Endothelial cell of umbilical vein (primary cell): ENCODE measurements around the gene SHROOM2. TPM values are rescaled to one million over a fixed set of nuclear protein-coding genes. Genes with fewer than 3 reads are reported as not detected.

Experiments
- BruUV-seq: library from RNA; stranded (reverse); fragments of 400-500 nt; replicated peaks from 2 replicates; lab custom pipeline; 2021; lab: Mats Ljungman, UMichigan
- CTCF ChIA-PET: fragments of 300-600, 350-600 bp; sonication (Branson Sonifier 250); formaldehyde crosslinking; loops from one replicate; lab custom pipeline; 2021; ENCODE audit warnings: antibody characterized with exemption, inconsistent platforms; lab: Charles Lee
- POLR2A ChIA-PET: fragments of 300-600, 350-600 bp; sonication (Branson Sonifier 250); formaldehyde crosslinking; loops from one replicate; lab custom pipeline; 2021; ENCODE audit warnings: antibody characterized with exemption, inconsistent platforms; lab: Charles Lee
- DNase-seq: peaks from one replicate; pipeline ENCODE4 v3.0.0-alpha.2; 2011; ENCODE audit warnings: low read depth, low spot score
- FAIRE-seq: peaks from 2 replicates; lab custom pipeline; 2011; peaks lifted over from hg19 to GRCh38; lab: Jason Lieb, UNC
- H2AFZ ChIP-seq: 2 replicates; pipeline ENCODE4 v1.6.0; 2012; ENCODE audit warnings: low read depth, low read length, control low read depth, inconsistent platforms
- H3K27ac ChIP-seq: 2 replicates; pipeline ENCODE4 v1.5.1; 2011; ENCODE audit warnings: low read depth, mild to moderate bottlenecking, control low read depth, low read length, moderate library complexity; ENCODE audit not compliant: insufficient read depth
- H3K27me3 ChIP-seq, 2 experiments: 2 replicates each; pipeline versions ENCODE4 v1.6.0 to v1.6.1; 2011; ENCODE audit warnings: low read length in 2 of 2, mixed read lengths in 1 of 2; ENCODE audit not compliant: control insufficient read depth in 2 of 2, insufficient read depth in 2 of 2
- H3K36me3 ChIP-seq, 2 experiments: 2 replicates in 1 of 2; 3 replicates in 1 of 2; pipeline ENCODE4 v1.5.1; 2011; ENCODE audit warnings: low read length in 2 of 2, mild to moderate bottlenecking in 1 of 2, moderate library complexity in 1 of 2; ENCODE audit not compliant: control insufficient read depth in 2 of 2, insufficient read depth in 2 of 2; ENCODE audit errors: extremely low read depth in 1 of 2
- H3K4me1 ChIP-seq: 3 replicates; pipeline ENCODE4 v1.5.1; 2011; ENCODE audit warnings: mild to moderate bottlenecking, low read length; ENCODE audit not compliant: control insufficient read depth, insufficient read depth; ENCODE audit errors: extremely low read depth
- H3K4me2 ChIP-seq: 2 replicates; pipeline ENCODE4 v1.6.1; 2011; ENCODE audit warnings: low read length, control low read depth, mixed read lengths; ENCODE audit not compliant: insufficient read depth
- H3K4me3 ChIP-seq, 3 experiments: fragments of 200-600 bp in 1 of 3; sonication (generic), shearing (Covaris generic) in 1 of 3; replicated peaks in 1 of 3; 2 replicates each; pipeline ENCODE4 v1.5.1; 2011 to 2016; ENCODE audit warnings: control low read depth in 3 of 3, low read length in 3 of 3, mild to moderate bottlenecking in 2 of 3, inconsistent platforms in 1 of 3, low read depth in 1 of 3, moderate library complexity in 1 of 3; ENCODE audit not compliant: insufficient read depth in 1 of 3
- H3K79me2 ChIP-seq: 2 replicates; pipeline ENCODE4 v1.6.0; 2012; ENCODE audit warnings: low read length, inconsistent platforms; ENCODE audit not compliant: control insufficient read depth, insufficient read depth
- H3K9ac ChIP-seq: replicated peaks from 2 replicates; pipeline ENCODE3; 2011; ENCODE audit warnings: low read length, control low read depth; ENCODE audit not compliant: insufficient read depth; ENCODE audit errors: extremely low read depth
- H3K9me1 ChIP-seq: replicated peaks from 3 replicates; pipeline ENCODE4 v1.6.0; 2011; ENCODE audit warnings: mild to moderate bottlenecking, low read length; ENCODE audit not compliant: control insufficient read depth, insufficient read depth; ENCODE audit errors: extremely low read depth
- H3K9me3 ChIP-seq: replicated peaks from 2 replicates; pipeline ENCODE4 v1.5.1; 2012; ENCODE audit warnings: low read length, inconsistent platforms; ENCODE audit not compliant: control insufficient read depth, insufficient read depth
- H4K20me1 ChIP-seq: replicated peaks from 2 replicates; pipeline ENCODE3; 2011; ENCODE audit warnings: mild to moderate bottlenecking, low read length; ENCODE audit not compliant: control insufficient read depth, insufficient read depth; ENCODE audit errors: extremely low read depth
- EZH2 ChIP-seq: IDR thresholded peaks from 2 replicates; pipeline ENCODE4 v1.6.1; 2012; ENCODE audit warnings: borderline replicate concordance, low read depth, mild to moderate bottlenecking, moderate library complexity, low read length, inconsistent platforms; ENCODE audit not compliant: severe bottlenecking
- FOS ChIP-seq: IDR thresholded peaks from 2 replicates; pipeline ENCODE4 v1.6.1; 2011; ENCODE audit warnings: mild to moderate bottlenecking, low read length, moderate library complexity, borderline replicate concordance; ENCODE audit not compliant: insufficient read depth
- GATA2 ChIP-seq: IDR thresholded peaks from 2 replicates; pipeline ENCODE4 v1.7.0; 2011; ENCODE audit warnings: low read depth, mild to moderate bottlenecking, moderate library complexity, mixed read lengths, low read length; ENCODE audit not compliant: insufficient read length, insufficient read depth
- JUN ChIP-seq: IDR thresholded peaks from 2 replicates; pipeline ENCODE4 v1.6.1; 2011; ENCODE audit warnings: borderline replicate concordance, low read depth; ENCODE audit not compliant: insufficient read length, insufficient read depth
- MYC ChIP-seq: IDR thresholded peaks from one replicate; pipeline ENCODE4 v1.6.1; 2011; ENCODE audit warnings: mild to moderate bottlenecking, low read depth, low read length
- POLR2A ChIP-seq: IDR thresholded peaks from 2 replicates; pipeline ENCODE4 v1.6.1; 2012; ENCODE audit warnings: low read depth, mild to moderate bottlenecking, control low read depth, low read length
- POLR2AphosphoS5 ChIP-seq: IDR thresholded peaks from 2 replicates; pipeline ENCODE4 v1.6.1; 2012; ENCODE audit warnings: low read depth, mild to moderate bottlenecking, control low read depth, low read length, moderate library complexity; ENCODE audit not compliant: insufficient read depth
- dilution Hi-C: fragments of 300-500 bp; cut with MboI; formaldehyde crosslinking; loops from one replicate; pipeline ENCODE4 v1.15.0; 2019; ENCODE audit warnings: low sequenced_read_pairs; ENCODE audit not compliant: extremely low pct_ligation_motif_present
- intact Hi-C: fragments of 100-400 bp; cut with micrococcal nuclease; formaldehyde crosslinking; loops from one replicate; pipeline ENCODE4 v1.10.0; 2022
- polyA plus RNA-seq, 4 experiments: library from polyadenylated mRNA; depleted of rRNA in 3 of 4; stranded (reverse) in 3 of 4; unstranded in 1 of 4; fragments of >200 nt; gene quantifications; 2 replicates each; pipeline versions ENCODE4 v1.2.1 to v1.2.3, GENCODE V29; 2011 to 2012; ENCODE audit warnings: missing spikeins in 1 of 4
- total RNA-seq: library from RNA; stranded (reverse); gene quantifications from 2 replicates; pipeline ENCODE4 v1.2.3, GENCODE V29; 2021
- TF ChIP-seq, protein P1 (sequence below): IDR thresholded peaks from 2 replicates; pipeline ENCODE4 v1.6.1; 2011; ENCODE audit not compliant: insufficient read depth, insufficient read length
- TF ChIP-seq, protein P2 (sequence below), 2 donors: IDR thresholded peaks; 1 replicate in 1 of 2; 2 replicates in 1 of 2; pipeline ENCODE4 v1.5.1; 2011; ENCODE audit warnings: low read length in 2 of 2, mild to moderate bottlenecking in 2 of 2, moderate library complexity in 2 of 2, control low read depth in 1 of 2, inconsistent platforms in 1 of 2, low read depth in 1 of 2; ENCODE audit not compliant: insufficient read depth in 1 of 2; ENCODE audit errors: extremely low read depth in 1 of 2

The SHROOM2 gene
- total and polyA plus RNA-seq, 2 donors (not counting 3 experiments of a cell fraction or from before 2014, with no cell fraction given) = 3.7 to 11.8 TPM

DNA sequence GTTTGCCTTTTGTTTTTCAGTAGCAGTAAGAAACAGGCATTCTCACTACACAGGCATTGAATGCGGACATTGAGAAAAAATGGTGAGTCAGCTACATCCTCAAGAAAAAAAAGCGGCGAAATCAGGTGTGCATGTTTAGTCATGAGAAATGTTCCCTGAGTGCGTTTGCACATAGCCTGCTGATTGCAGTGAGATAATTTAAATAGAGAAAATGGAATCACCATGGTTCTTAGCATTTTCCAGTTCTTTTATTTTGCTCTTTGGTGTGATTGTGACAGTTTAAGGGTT is 126.9 kb downstream of the SHROOM2 start:
- no peak overlapping the region for H2AFZ ChIP-seq

DNA sequence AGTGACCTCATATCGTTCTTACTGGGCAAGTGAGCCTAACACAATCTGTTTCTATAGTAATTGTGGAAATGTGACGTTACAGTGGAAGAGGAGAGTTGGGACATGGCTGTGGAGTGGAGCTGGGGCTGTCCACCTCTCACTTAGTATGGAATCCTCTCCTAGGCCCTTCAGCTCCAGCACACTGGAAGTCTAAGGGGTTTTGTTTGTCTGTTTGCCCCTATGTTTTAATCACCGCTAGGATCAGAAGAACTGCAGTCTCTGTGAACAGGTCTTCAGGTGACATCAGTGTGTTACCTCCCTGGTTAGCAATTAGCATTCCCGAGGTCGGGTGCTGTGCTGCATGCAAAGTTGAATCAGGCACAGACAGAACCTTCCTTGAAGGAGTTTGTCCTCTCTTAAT is 131.6 kb downstream of the SHROOM2 start:
- no peak overlapping the region for H3K27ac ChIP-seq
- ChIA-PET POLR2A (no interaction called here), CTCF (no interaction called here)
- H3K27me3 ChIP-seq = no peaks in the 10 kb centered on the region
- no peak overlapping the region for H2AFZ ChIP-seq
- H3K4me1 ChIP-seq = peaks cover 7% of the 10 kb centered on the region
- no peaks in the 10 kb centered on the region for H3K9me3 ChIP-seq
- H3K9ac ChIP-seq = no peak overlapping the region
- no peak overlapping the region for H3K4me2 ChIP-seq
- dilution Hi-C loops = no loop called here
- no peak for TF ChIP-seq POLR2A
- TF ChIP-seq MYC = no peak
- no peak for TF ChIP-seq GATA2
- TF ChIP-seq JUN = no peak
- TF ChIP-seq, protein P1, sequence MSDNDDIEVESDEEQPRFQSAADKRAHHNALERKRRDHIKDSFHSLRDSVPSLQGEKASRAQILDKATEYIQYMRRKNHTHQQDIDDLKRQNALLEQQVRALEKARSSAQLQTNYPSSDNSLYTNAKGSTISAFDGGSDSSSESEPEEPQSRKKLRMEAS = no peak
- no peak for TF ChIP-seq FOS
- no peak for TF ChIP-seq EZH2
- TF ChIP-seq POLR2AphosphoS5 = no peak
- TF ChIP-seq, protein P2, sequence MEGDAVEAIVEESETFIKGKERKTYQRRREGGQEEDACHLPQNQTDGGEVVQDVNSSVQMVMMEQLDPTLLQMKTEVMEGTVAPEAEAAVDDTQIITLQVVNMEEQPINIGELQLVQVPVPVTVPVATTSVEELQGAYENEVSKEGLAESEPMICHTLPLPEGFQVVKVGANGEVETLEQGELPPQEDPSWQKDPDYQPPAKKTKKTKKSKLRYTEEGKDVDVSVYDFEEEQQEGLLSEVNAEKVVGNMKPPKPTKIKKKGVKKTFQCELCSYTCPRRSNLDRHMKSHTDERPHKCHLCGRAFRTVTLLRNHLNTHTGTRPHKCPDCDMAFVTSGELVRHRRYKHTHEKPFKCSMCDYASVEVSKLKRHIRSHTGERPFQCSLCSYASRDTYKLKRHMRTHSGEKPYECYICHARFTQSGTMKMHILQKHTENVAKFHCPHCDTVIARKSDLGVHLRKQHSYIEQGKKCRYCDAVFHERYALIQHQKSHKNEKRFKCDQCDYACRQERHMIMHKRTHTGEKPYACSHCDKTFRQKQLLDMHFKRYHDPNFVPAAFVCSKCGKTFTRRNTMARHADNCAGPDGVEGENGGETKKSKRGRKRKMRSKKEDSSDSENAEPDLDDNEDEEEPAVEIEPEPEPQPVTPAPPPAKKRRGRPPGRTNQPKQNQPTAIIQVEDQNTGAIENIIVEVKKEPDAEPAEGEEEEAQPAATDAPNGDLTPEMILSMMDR (IDR thresholded peaks at IDR 0.05; ENCODE audit: extremely low read depth in 1 of 2, insufficient read depth in 1 of 2, low read depth in 1 of 2, low read length in 2 of 2) = no peak
- no peak for FAIRE-seq
- H3K4me3 ChIP-seq = no peak overlapping the region
- no peaks in the 10 kb centered on the region for H3K36me3 ChIP-seq
- BruUV-seq = no TSS peak
- no peaks in the 10 kb centered on the region for H3K79me2 ChIP-seq
- H4K20me1 ChIP-seq = no peaks in the 10 kb centered on the region
- no peaks in the 10 kb centered on the region for H3K9me1 ChIP-seq
- intact Hi-C loops = no loop called here
- DNase-seq = no peak

More for the DNA sequence above, 126.9 kb downstream of the SHROOM2 start:
- Histone ChIP-seq H3K4me1 (peaks cover 7% of the 10 kb centered on the region), H4K20me1 (no peaks in the 10 kb centered on the region), H3K9me3 (no peaks in the 10 kb centered on the region), H3K4me3 (no peak overlapping the region), H3K4me2 (no peak overlapping the region), H3K27me3 (no peaks in the 10 kb centered on the region), H3K36me3 (no peaks in the 10 kb centered on the region), H3K79me2 (no peaks in the 10 kb centered on the region), H3K9ac (no peak overlapping the region), H3K27ac (no peak overlapping the region), H3K9me1 (no peaks in the 10 kb centered on the region)
- intact Hi-C loops = no loop called here
- TF ChIP-seq, protein P2 (IDR thresholded peaks at IDR 0.05; ENCODE audit: extremely low read depth in 1 of 2, insufficient read depth in 1 of 2, low read depth in 1 of 2, low read length in 2 of 2) = no peak
- TF ChIP-seq JUN (no peak), GATA2 (no peak), POLR2AphosphoS5 (no peak), EZH2 (no peak)
- ChIA-PET CTCF (interaction anchor here (0.8 to 1.1 kb wide), 3 partner anchors 10 to 207 kb away, joined by 3 to 5 read pairs (median 3); no protein-coding TSS in a partner anchor), POLR2A (interaction anchor here (0.6 kb wide), 1 partner anchor 172 kb away, joined by 7 read pairs; no protein-coding TSS in a partner anchor)
- DNase-seq = no peak
- dilution Hi-C loops = no loop called here
- no TSS peak for BruUV-seq
- peak; percentile 83 for FAIRE-seq
